RWPE1 (cell line): Measurements from ENCODE around the gene KCNC1.
A peak's percentile ranks its signal among the peaks of the same experiment; 100 is the strongest.

ENCODE experiments used
- CTCF ChIA-PET: fragments of 350-600 bp; sonication (Branson Sonifier 250); formaldehyde crosslinking; extraction: SDS; loops from one replicate; lab custom pipeline; 2021; lab: Yijun Ruan, JAX
- POLR2A ChIA-PET: fragments of 400-600 bp; formaldehyde crosslinking; extraction: SDS; loops from one replicate; lab custom pipeline; 2020; ENCODE audit warnings: antibody characterized with exemption; ENCODE audit not compliant: low non-redundant PET; lab: Yijun Ruan, JAX
- DNase-seq: peaks from one replicate; pipeline ENCODE4 v3.0.0; 2012; ENCODE audit warnings: low spot score
- H3K27ac ChIP-seq: fragments of 450-650 bp; 2 replicates; pipeline ENCODE4 v1.5.1; 2017
- TF ChIP-seq, protein P1 (sequence below): fragments of 450-650 bp; conservative IDR thresholded peaks from 2 replicates; pipeline ENCODE4 v1.5.1; 2017; ENCODE audit warnings: low read depth, mild to moderate bottlenecking

KCNC1 gene

DNA sequence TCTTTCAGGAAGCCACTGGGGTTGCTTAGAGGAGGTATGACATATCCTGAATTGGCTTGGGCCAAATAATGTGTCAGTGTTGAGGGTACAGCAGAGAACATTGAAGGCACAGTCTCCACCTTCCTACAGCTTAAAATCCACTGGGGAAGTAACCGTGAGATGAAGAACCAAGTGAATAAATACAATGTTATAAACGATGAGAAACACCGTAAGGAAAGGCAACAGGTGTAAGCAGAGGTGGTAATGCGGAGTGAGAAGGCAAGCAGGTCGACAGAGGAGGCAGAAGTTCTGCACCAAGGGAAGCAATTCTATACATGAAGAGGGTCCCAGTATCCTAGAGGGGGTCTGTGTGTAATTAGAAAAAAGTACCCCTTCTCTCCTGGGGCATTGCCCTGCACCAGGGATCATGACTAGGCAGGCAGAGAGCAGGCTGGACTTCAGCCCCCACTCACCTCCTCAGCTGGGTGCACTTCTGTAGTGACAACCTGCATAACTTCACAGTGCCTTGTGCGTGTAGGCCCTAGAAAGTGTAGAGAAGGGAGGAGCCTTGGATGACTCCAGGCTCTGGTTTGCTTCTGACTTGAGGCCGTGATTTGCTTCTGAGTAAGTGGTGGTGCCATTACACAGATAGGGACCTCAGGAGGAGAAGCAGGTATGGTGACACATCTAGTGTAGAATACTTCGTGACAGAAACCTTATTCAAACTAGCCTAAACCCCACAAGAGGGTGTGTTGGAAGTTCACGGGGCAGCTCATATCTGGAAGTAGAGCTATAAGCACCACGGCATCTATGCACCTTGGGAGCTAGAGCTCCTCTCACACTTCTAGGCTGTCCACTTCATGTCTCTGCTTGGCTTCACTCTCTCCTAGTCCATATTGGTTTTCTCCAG, 10.3 kb upstream of the KCNC1 start:
- ChIA-PET CTCF (no interaction called here), POLR2A (interaction anchor here (0.6 kb wide), 1 partner anchor 198 kb away, joined by 3 read pairs; no protein-coding TSS in a partner anchor)
- TF ChIP-seq, protein P1, sequence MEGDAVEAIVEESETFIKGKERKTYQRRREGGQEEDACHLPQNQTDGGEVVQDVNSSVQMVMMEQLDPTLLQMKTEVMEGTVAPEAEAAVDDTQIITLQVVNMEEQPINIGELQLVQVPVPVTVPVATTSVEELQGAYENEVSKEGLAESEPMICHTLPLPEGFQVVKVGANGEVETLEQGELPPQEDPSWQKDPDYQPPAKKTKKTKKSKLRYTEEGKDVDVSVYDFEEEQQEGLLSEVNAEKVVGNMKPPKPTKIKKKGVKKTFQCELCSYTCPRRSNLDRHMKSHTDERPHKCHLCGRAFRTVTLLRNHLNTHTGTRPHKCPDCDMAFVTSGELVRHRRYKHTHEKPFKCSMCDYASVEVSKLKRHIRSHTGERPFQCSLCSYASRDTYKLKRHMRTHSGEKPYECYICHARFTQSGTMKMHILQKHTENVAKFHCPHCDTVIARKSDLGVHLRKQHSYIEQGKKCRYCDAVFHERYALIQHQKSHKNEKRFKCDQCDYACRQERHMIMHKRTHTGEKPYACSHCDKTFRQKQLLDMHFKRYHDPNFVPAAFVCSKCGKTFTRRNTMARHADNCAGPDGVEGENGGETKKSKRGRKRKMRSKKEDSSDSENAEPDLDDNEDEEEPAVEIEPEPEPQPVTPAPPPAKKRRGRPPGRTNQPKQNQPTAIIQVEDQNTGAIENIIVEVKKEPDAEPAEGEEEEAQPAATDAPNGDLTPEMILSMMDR: no peak
- H3K27ac ChIP-seq: no peak overlapping the region
- DNase-seq: no peak

DNA sequence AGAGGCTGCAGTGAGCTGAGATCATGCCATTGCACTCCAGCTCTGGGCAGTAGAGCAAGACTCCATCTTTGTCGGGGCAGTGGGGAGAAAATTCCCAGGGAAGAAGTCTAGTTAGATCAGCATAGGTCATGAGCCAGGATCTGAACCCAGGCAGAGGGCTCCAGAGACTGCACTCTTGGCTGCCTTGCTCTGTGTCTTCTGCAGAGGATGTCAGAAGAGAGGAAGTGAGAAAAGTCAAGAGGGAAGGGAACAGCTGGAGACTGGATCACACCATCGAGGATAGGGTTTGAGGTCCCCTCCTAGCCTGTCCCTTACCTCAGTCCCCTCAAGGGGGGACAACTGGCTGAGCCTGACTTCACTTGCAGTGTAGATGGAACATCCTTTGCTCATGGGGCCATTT, 9.4 kb upstream of the KCNC1 start:
- POLR2A ChIA-PET: no interaction called here
- CTCF ChIA-PET: no interaction called here
- no peak for DNase-seq
- TF ChIP-seq, protein P1: no peak
- H3K27ac ChIP-seq: no peak overlapping the region

DNA sequence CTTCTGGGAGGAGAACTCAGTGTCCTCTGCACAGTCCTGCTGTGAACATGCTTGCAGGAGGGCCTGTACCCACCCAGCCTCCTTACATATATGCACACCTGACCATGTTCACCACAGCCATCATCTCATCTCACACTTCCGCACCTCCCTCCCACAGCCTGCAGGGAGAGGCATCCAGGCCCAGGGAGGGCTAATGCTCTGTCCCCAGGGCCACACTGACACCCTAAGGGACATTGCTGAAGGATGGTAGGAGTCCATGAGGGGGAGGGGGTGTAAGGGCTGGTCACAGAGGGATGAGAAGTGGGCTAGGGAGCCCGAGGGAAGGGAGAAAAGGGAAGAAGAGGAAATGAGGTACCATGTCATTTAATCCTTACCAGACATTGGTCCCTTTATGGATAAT, 4.4 kb upstream of the KCNC1 start:
- TF ChIP-seq, protein P1: no peak
- POLR2A ChIA-PET: no interaction called here
- no peak for DNase-seq
- no peak overlapping the region for H3K27ac ChIP-seq
- CTCF ChIA-PET: interaction anchor here (0.8 to 3.5 kb wide), 12 partner anchors 83 to 346 kb away, joined by 3 to 59 read pairs (median 7); no protein-coding TSS in a partner anchor

DNA sequence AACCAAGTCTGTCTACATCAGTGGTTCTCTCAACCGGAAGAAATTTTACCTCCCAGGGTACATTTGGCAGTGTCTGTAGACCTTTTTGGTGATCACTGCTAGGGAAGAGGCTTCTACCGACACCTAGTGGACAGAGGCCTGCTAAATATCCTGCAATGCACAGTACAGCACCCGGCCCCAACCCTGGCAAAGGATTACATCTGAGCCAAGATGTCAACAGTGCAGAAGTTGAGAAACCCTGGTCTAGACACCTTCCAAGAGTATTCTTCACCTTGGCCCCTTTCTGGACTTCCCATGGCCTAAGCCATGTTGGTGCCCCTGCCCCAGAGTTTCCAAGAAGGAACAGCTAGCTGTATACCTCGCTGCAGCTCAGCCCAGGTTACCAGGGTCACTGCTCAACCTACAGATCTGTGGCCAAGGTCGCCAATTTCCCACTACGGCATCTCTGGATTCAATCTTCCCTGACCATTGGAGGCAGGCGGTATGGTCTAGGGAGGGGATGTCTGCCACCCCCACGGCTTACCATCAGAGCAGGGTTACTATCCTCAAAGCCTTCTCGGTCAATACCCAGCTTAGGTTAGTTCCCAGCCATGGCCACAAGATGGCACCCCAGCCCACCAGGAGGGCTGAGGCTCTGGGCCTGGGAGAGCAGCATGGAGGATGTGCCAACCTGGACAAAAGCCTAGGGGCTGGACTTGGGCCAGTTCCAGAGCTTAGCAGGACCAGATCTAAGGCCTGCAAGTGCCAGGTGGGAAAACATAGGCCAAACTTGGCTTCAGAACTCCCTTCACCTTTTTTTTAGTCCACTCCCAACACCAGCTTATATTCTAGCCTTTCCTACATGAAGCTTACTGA, 3.7 kb upstream of the KCNC1 start:
- CTCF ChIA-PET: interaction anchor here (0.5 to 3.5 kb wide), 40 partner anchors 9 to 375 kb away, joined by 3 to 59 read pairs (median 4); partner anchors contain the start of genes MYOD1 and SAAL1
- peak; percentile 91 for DNase-seq
- H3K27ac ChIP-seq: no peak overlapping the region
- POLR2A ChIA-PET: no interaction called here
- TF ChIP-seq, protein P1: peak; percentile 86

DNA sequence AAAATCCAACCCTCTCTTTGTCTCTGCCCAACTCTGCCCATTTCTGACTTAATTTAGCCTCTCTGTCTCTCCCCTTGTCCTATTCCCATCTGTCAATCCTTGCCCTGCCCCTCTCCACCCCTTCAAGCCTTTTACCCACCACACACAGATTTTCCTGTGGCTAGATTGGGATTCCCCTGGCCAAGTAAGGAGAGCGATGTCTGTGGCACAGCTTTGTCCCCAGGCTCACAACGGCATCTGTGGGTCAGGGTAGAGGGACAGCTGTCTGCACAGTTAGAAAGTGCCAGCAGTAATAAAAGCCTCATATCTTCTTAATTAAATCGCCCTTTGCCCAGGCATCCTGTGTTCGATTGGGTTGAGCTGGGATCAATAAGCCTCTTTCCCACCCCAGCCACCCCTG, 1.3 kb upstream of the KCNC1 start:
- DNase-seq: no peak
- TF ChIP-seq, protein P1: no peak
- CTCF ChIA-PET: interaction anchor here (1.0 kb wide), 1 partner anchor 14 kb away, joined by 4 read pairs; the partner anchor contains the start of gene MYOD1
- POLR2A ChIA-PET: no interaction called here
- H3K27ac ChIP-seq: no peak overlapping the region
